Kidney (tissue), 14 donors: ENCODE data around the gene RIN1. TPM values are rescaled to one million over a fixed set of nuclear protein-coding genes. Genes with fewer than 3 reads are reported as not detected.

Source experiments
- DNase-seq, 5 donors: peaks; one replicate each; pipeline ENCODE4 v3.0.0-alpha.2; 2013 to 2020
- FAIRE-seq: peaks from 2 replicates; lab custom pipeline; 2012; peaks lifted over from hg19 to GRCh38; lab: Jason Lieb, UNC
- H3K27ac ChIP-seq, 2 donors: one replicate each; pipeline ENCODE4 v1.7.0; 2013; ENCODE audit warnings: low read depth in 2 of 2, low read length in 2 of 2, inconsistent platforms in 1 of 2
- H3K27me3 ChIP-seq: one replicate; pipeline ENCODE4 v1.7.1; 2013; ENCODE audit warnings: low read length, inconsistent platforms; ENCODE audit not compliant: control insufficient read depth, insufficient read depth
- H3K36me3 ChIP-seq, 3 donors: one replicate each; pipeline versions ENCODE4 v1.7.0 to v1.7.1; 2013; ENCODE audit warnings: low read length in 3 of 3, control low read depth in 1 of 3, inconsistent platforms in 1 of 3; ENCODE audit not compliant: insufficient read depth in 3 of 3, control insufficient read depth in 2 of 3
- H3K4me1 ChIP-seq, 3 donors: one replicate each; pipeline versions ENCODE4 v1.7.0 to v1.7.1; 2013; ENCODE audit warnings: low read length in 3 of 3, inconsistent platforms in 1 of 3, low read depth in 1 of 3; ENCODE audit not compliant: control insufficient read depth in 2 of 3, insufficient read depth in 2 of 3
- H3K4me3 ChIP-seq, 3 donors: one replicate each; pipeline versions ENCODE4 v1.7.0 to v1.8.1; 2013; ENCODE audit warnings: low read length in 3 of 3, control low read depth in 1 of 3, inconsistent platforms in 1 of 3
- H3K9ac ChIP-seq, 3 donors: one replicate each; pipeline versions ENCODE4 v1.7.0 to v1.7.1; 2013; ENCODE audit warnings: low read length in 3 of 3, control low read depth in 1 of 3, inconsistent platforms in 1 of 3
- H3K9me3 ChIP-seq, 3 donors: one replicate each; pipeline versions ENCODE4 v1.7.0 to v1.7.1; 2013; ENCODE audit warnings: low read length in 3 of 3, control low read depth in 1 of 3, inconsistent platforms in 1 of 3; ENCODE audit not compliant: control insufficient read depth in 2 of 3, insufficient read depth in 1 of 3
- intact Hi-C: fragments of 100-400 bp; cut with DNase I; formaldehyde crosslinking; loops from one replicate; pipeline ENCODE4 v1.11.1; 2022
- polyA plus RNA-seq: library from polyadenylated mRNA; stranded (reverse); fragments of 350-450 nt; fragmentation: Illumina TruSeq; extraction: RNeasy Lipid Tissue Mini Kit (QIAGEN cat#74804); gene quantifications from one replicate; pipeline ENCODE4 v1.2.3, GENCODE V29; 2014; ENCODE audit warnings: low read depth, low replicate concordance; ENCODE audit not compliant: insufficient read depth
- total RNA-seq: library from RNA; stranded (reverse); fragmentation: NEBNext Ultra II Directional; extraction: Animal tissue kit (Norgen Biotek cat#: 25700); gene quantifications from one replicate; pipeline ENCODE4 v1.2.1, GENCODE V29; 2021
- TF ChIP-seq, protein P1 (sequence below): IDR thresholded peaks from 3 replicates; pipeline ENCODE4 v1.5.1; 2012; ENCODE audit warnings: mild to moderate bottlenecking, moderate library complexity, borderline replicate concordance; ENCODE audit not compliant: insufficient read depth; ENCODE audit errors: extremely low read depth
- donor health status: control.
- donor health status: control.
- donor health status: control.
- donor health status: control.
- donor health status: control.
- donor health status: DM: yes; HTN: yes; CAD: no.
- donor health status: Normal renal cell carcinoma (clear cell type).

RIN1 gene
- total and polyA plus RNA-seq, 2 donors from 2014 or later, result 2.3 to 9.2 TPM

DNA sequence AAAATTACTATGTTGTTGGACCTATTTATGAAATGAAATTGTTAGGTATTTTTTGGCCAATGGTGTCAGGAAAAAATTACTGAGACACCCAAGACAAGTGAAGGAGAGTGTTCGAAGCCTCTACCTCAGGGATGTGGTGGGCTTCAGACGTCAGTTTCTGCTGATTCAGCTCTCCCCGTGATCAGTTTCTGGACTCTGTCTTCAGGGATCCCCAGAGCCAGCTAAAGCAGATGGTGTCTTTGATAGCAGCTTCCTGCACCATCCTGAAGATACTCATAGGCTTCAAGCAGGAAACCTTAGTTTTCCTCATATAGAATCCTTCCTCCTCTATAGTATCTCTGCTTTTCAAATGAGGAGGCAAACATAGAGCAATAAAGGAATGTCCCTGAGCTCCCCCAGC lies 26.8 kb downstream of the RIN1 start:
- H3K36me3 ChIP-seq, result no peaks in the 10 kb centered on the region
- no peak overlapping the region for H3K27ac ChIP-seq
- TF ChIP-seq, protein P1, sequence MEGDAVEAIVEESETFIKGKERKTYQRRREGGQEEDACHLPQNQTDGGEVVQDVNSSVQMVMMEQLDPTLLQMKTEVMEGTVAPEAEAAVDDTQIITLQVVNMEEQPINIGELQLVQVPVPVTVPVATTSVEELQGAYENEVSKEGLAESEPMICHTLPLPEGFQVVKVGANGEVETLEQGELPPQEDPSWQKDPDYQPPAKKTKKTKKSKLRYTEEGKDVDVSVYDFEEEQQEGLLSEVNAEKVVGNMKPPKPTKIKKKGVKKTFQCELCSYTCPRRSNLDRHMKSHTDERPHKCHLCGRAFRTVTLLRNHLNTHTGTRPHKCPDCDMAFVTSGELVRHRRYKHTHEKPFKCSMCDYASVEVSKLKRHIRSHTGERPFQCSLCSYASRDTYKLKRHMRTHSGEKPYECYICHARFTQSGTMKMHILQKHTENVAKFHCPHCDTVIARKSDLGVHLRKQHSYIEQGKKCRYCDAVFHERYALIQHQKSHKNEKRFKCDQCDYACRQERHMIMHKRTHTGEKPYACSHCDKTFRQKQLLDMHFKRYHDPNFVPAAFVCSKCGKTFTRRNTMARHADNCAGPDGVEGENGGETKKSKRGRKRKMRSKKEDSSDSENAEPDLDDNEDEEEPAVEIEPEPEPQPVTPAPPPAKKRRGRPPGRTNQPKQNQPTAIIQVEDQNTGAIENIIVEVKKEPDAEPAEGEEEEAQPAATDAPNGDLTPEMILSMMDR, result no peak
- FAIRE-seq (no peak), DNase-seq (no peak)
- H3K4me1 ChIP-seq, result peaks cover 0 to 3% (median 0%) of the 10 kb centered on the region in 3 donors
- H3K27me3 ChIP-seq, result no peaks in the 10 kb centered on the region
- intact Hi-C loops, result no loop called here
- H3K4me3 ChIP-seq, result no peak overlapping the region
- H3K9me3 ChIP-seq, result no peaks in the 10 kb centered on the region
- no peak overlapping the region for H3K9ac ChIP-seq

DNA sequence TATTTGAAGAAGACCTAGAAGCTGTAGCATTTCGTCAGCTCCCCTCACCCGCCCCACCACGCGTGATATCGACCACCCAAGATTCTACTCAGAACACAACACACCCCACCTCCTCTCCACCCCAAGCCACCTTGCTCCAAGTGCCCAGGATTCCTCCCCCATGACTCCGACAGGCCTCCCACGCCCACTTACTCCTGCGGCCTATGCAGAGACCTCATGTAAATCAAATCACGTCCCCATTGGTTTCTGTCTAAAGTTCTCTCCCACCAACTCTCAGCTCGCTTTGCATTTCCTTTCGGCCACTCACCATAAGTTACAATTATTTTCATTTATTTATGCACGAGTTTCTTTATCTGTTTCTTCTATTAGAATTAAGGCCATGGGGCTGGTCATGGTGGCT lies 33.6 kb downstream of the RIN1 start:
- FAIRE-seq, result no peak
- intact Hi-C loops, result no loop called here
- H3K9ac ChIP-seq, result no peak overlapping the region
- no peak for DNase-seq
- no peak overlapping the region for H3K27ac ChIP-seq
- no peaks in the 10 kb centered on the region for H3K4me1 ChIP-seq
- no peaks in the 10 kb centered on the region for H3K9me3 ChIP-seq
- TF ChIP-seq, protein P1, result no peak
- H3K4me3 ChIP-seq, result no peak overlapping the region
- H3K36me3 ChIP-seq, result no peaks in the 10 kb centered on the region
- no peaks in the 10 kb centered on the region for H3K27me3 ChIP-seq

GRCh38 chr11:66299186-66299585 lies 37.0 kb downstream of the RIN1 start:
- no peak overlapping the region for H3K4me3 ChIP-seq
- intact Hi-C loops, result no loop called here
- no peaks in the 10 kb centered on the region for H3K27me3 ChIP-seq
- DNase-seq (no peak), FAIRE-seq (no peak)
- H3K4me1 ChIP-seq, result no peaks in the 10 kb centered on the region
- no peak overlapping the region for H3K9ac ChIP-seq
- H3K36me3 ChIP-seq, result no peaks in the 10 kb centered on the region
- H3K27ac ChIP-seq, result no peak overlapping the region
- TF ChIP-seq, protein P1, result no peak
- H3K9me3 ChIP-seq, result no peaks in the 10 kb centered on the region

DNA sequence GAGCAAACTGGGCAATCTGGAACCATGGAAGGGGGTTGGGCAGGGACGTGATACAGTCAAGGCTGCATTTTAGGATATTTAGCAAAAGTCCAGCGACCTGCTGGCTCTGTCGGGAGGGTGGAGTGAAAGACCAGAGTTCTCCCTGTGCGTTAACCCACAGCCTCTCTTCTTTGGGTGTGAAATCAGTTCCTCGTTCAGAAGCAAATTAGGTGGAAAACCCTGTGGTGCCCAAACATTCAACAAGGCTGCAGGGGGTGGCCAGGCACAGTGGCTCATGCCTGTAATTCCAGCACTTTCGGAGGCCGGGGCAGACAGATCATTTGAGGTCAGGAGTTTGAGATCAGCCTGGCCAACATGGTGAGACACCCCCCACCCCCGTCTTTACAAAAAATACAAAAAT lies 38.6 kb downstream of the RIN1 start:
- Histone ChIP-seq H3K27me3 (peaks cover 10% of the 10 kb centered on the region), H3K9ac (no peak overlapping the region), H3K4me3 (no peak overlapping the region), H3K36me3 (no peaks in the 10 kb centered on the region), H3K4me1 (no peaks in the 10 kb centered on the region), H3K9me3 (no peaks in the 10 kb centered on the region), H3K27ac (no peak overlapping the region)
- FAIRE-seq (no peak), DNase-seq (no peak)
- TF ChIP-seq, protein P1, result no peak
- intact Hi-C loops, result no loop called here
